IgD-negative memory B cell (primary cell): Measurements from ENCODE around the gene PGGT1B. TPM values are rescaled to one million over a fixed set of nuclear protein-coding genes. Genes with fewer than 3 reads are reported as not detected.
"Not testable (repeated sequence)": the region's sequence is repeated elsewhere in the genome, so short reads cannot be mapped to it uniquely, and the experiment has no call there.

Source experiments
- H3K27ac Mint-ChIP-seq, 3 donors: one replicate each; pipeline ENCODE4 v1.8.0; 2020 to 2022; ENCODE audit warnings: mild to moderate bottlenecking in 3 of 3, mixed read lengths in 3 of 3, moderate library complexity in 1 of 3
- H3K27me3 Mint-ChIP-seq: one replicate; pipeline ENCODE4 v1.8.0; 2021; ENCODE audit warnings: mixed read lengths
- H3K36me3 Mint-ChIP-seq: one replicate; pipeline ENCODE4 v1.8.0; 2020; ENCODE audit warnings: mild to moderate bottlenecking, mixed read lengths
- H3K4me1 Mint-ChIP-seq, 3 donors: one replicate each; pipeline ENCODE4 v1.8.0; 2020 to 2022; ENCODE audit warnings: mixed read lengths in 3 of 3, mild to moderate bottlenecking in 1 of 3
- H3K4me3 Mint-ChIP-seq, 4 donors: one replicate each; pipeline ENCODE4 v1.8.0; 2020 to 2022; ENCODE audit warnings: mild to moderate bottlenecking in 4 of 4, mixed read lengths in 4 of 4, moderate library complexity in 3 of 4
- H3K9me3 Mint-ChIP-seq, 3 donors: one replicate each; pipeline ENCODE4 v1.8.0; 2020 to 2021; ENCODE audit warnings: mixed read lengths in 3 of 3, mild to moderate bottlenecking in 1 of 3
- polyA plus RNA-seq: library from polyadenylated mRNA; unstranded; fragments of 300-500 nt; fragmentation: Illumina TruSeq; gene quantifications from one replicate; pipeline ENCODE4 v1.2.3, GENCODE V29; 2021

The PGGT1B gene
- polyA plus RNA-seq, 1 donor from 2014 or later, result 13.3 TPM

DNA sequence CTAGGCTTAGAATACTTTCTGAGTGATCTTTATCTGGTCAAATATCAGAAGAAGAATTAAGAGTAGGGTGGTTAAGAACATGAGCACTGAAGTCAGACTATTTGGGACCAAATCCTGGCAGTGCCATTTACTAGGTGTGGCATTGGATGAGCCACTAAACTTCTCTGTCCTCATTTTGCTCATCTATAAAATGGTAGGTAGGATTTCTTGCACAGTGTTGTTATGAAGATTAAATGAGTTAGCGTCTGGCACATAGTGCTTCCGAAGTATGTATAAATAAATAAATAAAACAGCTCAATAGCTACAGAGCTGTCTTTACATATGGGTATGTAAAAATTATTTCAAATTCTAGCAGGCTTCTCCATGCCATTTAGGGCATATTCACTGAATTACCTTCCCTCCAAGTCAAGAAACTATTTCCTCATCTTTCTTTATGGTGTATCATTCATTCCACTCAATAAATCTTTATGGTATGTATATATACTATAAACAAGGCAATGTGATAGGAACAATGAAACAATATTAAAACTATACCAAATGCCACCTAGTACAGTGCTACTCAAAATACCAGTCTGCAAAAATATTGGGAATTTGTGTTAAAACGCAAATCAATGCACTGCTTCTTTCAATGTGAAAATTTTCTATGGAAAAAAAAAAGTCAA, 9.8 kb upstream of the PGGT1B start:
- no peaks in the 10 kb centered on the region for H3K9me3 Mint-ChIP-seq
- H3K4me3 Mint-ChIP-seq, result peak overlapping the region in 1 of 4 donors; percentile 58
- H3K27ac Mint-ChIP-seq, result peak overlapping the region in 1 of 3 donors; percentile 34
- peaks cover 5% of the 10 kb centered on the region for H3K36me3 Mint-ChIP-seq
- no peaks in the 10 kb centered on the region for H3K27me3 Mint-ChIP-seq
- peaks cover 11 to 38% (median 22%) of the 10 kb centered on the region in 3 donors for H3K4me1 Mint-ChIP-seq

DNA sequence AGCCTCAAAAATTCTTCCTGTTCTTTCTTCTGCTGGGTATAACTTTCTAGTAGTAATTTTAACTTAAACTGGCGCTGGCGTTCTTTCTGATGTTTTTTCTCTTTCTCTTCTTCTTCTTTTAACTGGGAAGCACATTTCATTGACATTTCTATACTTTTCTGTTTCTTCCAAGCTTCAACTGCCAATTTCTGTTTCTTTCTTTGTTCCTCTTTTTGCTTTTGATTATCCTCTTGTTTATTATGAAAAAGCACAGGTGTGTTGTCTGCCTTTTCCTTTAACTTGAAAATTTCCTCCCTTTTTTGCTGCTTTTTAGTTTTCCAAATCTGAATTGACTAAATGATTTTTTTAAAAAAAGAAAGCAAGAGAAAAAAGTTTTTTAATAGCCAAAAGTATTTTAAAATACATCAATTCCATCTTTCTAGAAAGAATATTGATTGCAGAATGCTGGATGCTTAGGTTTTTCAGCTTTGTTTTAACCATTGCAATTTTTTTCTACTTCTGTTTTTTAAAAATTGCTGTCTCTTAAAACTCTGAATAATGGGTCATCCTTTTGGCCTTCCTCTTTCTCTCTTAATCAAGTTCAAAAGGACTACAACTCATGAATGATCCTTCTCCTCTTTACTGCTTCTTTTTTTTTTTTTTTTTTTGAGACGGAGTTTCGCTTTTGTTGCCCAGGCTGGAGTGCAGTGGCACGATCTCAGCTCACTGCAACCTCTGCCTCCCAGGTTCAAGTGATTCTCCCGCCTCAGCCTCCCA, 8.8 kb upstream of the PGGT1B start:
- Mint-ChIP-seq H3K27me3 (no peaks in the 10 kb centered on the region), H3K36me3 (peaks cover 3% of the 10 kb centered on the region), H3K4me3 (peak overlapping the region in 3 of 4 donors; percentile 28 to 51 (median 44)), H3K27ac (peak overlapping the region in 1 of 3 donors; percentile 21), H3K9me3 (no peaks in the 10 kb centered on the region), H3K4me1 (peaks cover 11 to 38% (median 22%) of the 10 kb centered on the region in 3 donors)

GRCh38 chr5:115267617-115268016, 4.9 kb upstream of the PGGT1B start:
- Mint-ChIP-seq H3K36me3 (peaks cover 2% of the 10 kb centered on the region), H3K4me1 (peaks cover 8 to 27% (median 15%) of the 10 kb centered on the region in 3 donors), H3K27ac (no peak overlapping the region), H3K4me3 (no peak overlapping the region), H3K27me3 (no peaks in the 10 kb centered on the region), H3K9me3 (no peaks in the 10 kb centered on the region)

DNA sequence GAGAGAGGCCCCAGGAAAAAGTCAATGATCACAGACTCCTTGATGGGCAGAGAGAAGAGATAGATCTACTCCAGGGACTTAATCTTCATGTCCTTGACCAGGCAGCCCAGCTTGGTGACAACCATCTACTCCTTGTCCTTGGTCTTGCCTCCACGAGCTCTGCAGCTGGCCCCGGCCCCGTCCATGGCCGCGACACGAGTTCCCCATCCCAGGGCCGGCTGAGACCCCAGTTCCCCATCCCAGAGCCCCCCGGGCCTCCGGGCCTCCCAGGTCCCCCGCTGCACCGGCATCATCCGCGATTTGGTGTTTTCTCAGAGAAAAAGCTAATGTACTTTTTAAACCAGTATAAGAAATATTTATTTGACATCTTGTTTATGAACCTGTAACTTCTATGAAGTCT, 2.5 kb upstream of the PGGT1B start:
- Mint-ChIP-seq H3K36me3 (no peaks in the 10 kb centered on the region), H3K27ac (no peak overlapping the region), H3K4me3 (no peak overlapping the region), H3K27me3 (no peaks in the 10 kb centered on the region), H3K4me1 (peaks cover 9 to 26% (median 24%) of the 10 kb centered on the region in 3 donors), H3K9me3 (no peaks in the 10 kb centered on the region)

DNA sequence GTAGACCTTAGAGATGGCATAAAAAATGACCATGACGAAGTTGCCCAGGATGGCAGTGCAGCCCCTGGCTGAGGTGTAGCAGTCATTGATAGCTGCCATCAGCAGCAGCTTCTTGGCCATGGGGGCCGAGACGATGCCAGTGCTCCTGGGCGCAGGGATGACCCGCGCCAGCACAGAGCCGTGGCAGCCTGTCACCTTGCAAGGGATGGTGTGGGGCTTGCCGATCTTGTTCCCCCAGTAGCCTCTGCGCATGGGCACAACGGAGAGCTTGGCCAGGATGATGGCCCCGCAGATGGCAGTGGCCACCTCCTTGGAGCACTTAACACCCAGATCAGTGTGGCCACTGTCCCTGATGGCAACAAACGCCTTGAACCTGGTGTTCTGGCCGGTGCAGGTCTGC, 2.1 kb upstream of the PGGT1B start:
- H3K4me3 Mint-ChIP-seq, result no peak overlapping the region
- no peaks in the 10 kb centered on the region for H3K9me3 Mint-ChIP-seq
- no peaks in the 10 kb centered on the region for H3K27me3 Mint-ChIP-seq
- H3K27ac Mint-ChIP-seq, result no peak overlapping the region
- no peaks in the 10 kb centered on the region for H3K36me3 Mint-ChIP-seq
- peaks cover 12 to 30% (median 26%) of the 10 kb centered on the region in 3 donors for H3K4me1 Mint-ChIP-seq

DNA sequence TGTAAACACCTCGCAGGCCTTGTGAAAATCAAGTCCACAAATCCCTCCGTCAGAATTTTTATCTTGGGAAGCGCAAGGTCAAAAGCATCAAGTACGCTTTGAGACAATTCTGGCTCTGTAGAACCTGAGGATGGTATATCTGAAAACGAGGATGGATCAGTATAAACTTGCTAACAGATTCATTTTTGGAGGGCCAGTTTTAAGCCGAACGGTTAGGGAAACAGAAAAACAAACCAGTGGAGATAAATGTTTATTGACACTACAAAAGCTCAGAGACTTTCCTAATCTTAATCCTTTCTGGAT, 352 bp upstream of the PGGT1B start:
- no peaks in the 10 kb centered on the region for H3K36me3 Mint-ChIP-seq

DNA sequence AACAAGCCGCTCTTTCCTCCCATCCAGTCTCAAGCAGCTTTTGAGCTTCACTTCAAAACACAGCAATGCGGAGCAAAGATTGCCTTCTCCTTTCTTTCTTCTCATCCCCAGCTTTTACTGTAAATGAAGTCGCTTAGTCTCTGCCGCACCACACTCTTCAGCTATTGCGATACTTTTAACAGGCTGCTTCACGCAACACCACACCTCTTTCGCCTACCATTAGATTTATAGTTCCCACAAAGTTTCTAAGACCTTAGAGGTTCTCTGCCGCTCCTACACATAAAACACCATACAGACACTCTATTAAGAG, 711 bp downstream of the PGGT1B start:
- H3K27ac Mint-ChIP-seq, result peak overlapping the region; percentile 34 to 98 (median 98)
- H3K27me3 Mint-ChIP-seq, result no peaks in the 10 kb centered on the region
- no peaks in the 10 kb centered on the region for H3K9me3 Mint-ChIP-seq
- H3K36me3 Mint-ChIP-seq, result no peaks in the 10 kb centered on the region
- peaks cover 17 to 44% (median 43%) of the 10 kb centered on the region in 3 donors for H3K4me1 Mint-ChIP-seq
- peak overlapping the region; percentile 91 to 100 (median 97) for H3K4me3 Mint-ChIP-seq

More for the DNA sequence above, 352 bp upstream of the PGGT1B start:
- Mint-ChIP-seq H3K9me3 (no peaks in the 10 kb centered on the region), H3K27me3 (no peaks in the 10 kb centered on the region), H3K4me1 (peaks cover 16 to 40% (median 39%) of the 10 kb centered on the region in 3 donors), H3K4me3 (peak overlapping the region; percentile 91 to 100 (median 97)), H3K27ac (peak overlapping the region; percentile 34 to 98 (median 98))

DNA sequence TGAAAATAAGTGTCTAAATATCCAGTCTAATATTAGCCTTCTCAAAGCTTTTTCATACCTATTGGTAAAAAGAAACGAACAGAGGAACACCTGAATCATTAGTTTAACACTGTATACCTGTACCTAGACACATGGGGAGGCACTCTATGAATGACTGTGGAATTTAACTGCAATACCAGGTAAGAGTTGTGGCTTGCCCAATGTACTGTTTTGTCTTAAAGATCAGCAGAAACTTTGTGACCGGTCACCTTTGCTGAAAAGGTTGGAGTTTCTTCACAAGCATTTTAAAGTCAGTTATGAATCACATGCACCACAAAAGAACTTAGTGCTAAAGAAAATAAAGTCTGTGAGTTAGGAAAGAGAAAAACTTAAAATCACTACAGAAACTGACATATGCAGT, 2.4 kb downstream of the PGGT1B start:
- Mint-ChIP-seq H3K36me3 (no peaks in the 10 kb centered on the region), H3K27ac (no peak overlapping the region), H3K27me3 (no peaks in the 10 kb centered on the region), H3K9me3 (no peaks in the 10 kb centered on the region), H3K4me1 (peaks cover 23 to 60% (median 59%) of the 10 kb centered on the region in 3 donors), H3K4me3 (peak overlapping the region in 2 of 4 donors; percentile 7 to 91)

GRCh38 chr5:115257981-115258380, 4.7 kb downstream of the PGGT1B start:
- Mint-ChIP-seq H3K9me3 (no peaks in the 10 kb centered on the region), H3K4me1 (peaks cover 25 to 67% (median 64%) of the 10 kb centered on the region in 3 donors), H3K27me3 (no peaks in the 10 kb centered on the region), H3K27ac (no peak overlapping the region), H3K4me3 (no peak overlapping the region), H3K36me3 (no peaks in the 10 kb centered on the region)

DNA sequence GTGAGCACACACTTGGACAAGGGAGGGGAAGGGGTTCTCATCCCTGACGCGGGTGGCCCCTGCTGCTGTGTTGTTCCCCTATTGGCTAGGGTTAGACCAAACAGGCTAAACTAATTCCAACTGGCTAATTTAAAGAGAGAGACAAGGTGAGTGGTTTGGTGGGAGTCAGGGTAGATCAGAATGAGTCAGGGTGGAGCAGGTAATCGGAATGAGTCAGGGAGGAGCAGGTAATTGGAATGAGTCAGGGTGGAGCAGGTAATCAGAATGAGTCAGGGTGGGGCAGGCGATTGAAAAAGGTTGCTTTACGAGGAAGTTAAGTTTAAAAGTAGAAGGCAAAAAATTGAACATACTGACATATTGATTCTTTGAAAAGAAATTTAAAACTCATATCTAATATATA, 13.3 kb downstream of the PGGT1B start:
- peak overlapping the region in 1 of 3 donors; percentile 41 for H3K27ac Mint-ChIP-seq
- H3K4me3 Mint-ChIP-seq, H3K9me3 Mint-ChIP-seq: not testable (repeated sequence)

DNA sequence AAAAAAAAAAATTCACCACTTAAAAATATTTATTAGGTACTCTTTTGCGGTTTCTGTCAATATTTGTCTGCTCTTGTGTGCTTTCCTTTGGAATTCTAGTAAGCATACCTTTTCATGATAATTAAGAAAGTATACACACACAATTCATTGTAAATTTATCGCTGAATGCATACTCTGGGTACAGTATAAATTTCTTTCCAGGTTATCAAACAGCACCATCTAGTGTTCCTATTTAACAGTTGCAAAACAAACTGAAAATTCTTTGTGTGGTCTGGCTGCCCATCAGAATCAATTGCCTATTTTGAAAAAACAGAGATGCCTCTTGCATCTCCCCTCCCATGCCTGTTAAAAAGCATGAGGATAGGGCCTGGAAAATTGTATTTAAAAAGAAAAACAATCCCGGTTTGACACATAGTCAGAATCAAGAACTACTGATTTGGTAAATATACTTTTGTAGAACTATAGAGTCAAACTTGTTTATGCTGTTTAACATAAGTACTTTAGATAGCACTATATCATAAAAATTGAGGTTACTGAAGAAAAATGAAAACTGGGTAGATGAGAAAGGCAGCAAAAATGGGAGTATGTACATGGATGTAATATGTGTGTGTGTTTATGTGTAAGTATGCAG, 16.2 kb downstream of the PGGT1B start:
- peak overlapping the region in 1 of 3 donors; percentile 5 for H3K27ac Mint-ChIP-seq
- no peak overlapping the region for H3K4me3 Mint-ChIP-seq
- no peaks in the 10 kb centered on the region for H3K9me3 Mint-ChIP-seq
- H3K36me3 Mint-ChIP-seq, result no peaks in the 10 kb centered on the region
- peaks cover 8 to 26% (median 20%) of the 10 kb centered on the region in 3 donors for H3K4me1 Mint-ChIP-seq
- H3K27me3 Mint-ChIP-seq, result no peaks in the 10 kb centered on the region

More for the DNA sequence above, 13.3 kb downstream of the PGGT1B start:
- not testable (repeated sequence) for H3K36me3 Mint-ChIP-seq, H3K27me3 Mint-ChIP-seq
- H3K4me1 Mint-ChIP-seq, result peaks cover 8 to 25% (median 17%) of the 10 kb centered on the region in 3 donors

DNA sequence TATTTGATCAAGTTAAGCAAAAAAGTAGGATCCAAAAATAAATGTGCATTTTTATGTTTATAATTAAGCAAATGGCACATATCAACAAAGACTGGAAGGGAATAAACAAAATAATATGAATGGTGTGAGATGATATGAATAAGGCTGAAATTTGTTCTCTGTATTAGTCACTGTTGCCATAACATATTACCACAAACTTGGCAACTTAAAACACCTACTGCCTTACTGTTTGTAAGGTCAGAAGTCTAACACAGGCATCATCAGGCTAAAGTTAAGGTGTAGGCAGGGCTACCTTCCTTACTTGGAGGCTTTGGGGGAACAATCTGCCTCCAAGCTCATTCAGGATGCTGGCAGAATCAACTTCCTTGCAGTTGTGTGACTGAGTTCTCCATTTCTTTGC, 19.3 kb downstream of the PGGT1B start:
- H3K4me1 Mint-ChIP-seq, result peaks cover 2 to 17% (median 9%) of the 10 kb centered on the region in 3 donors
- no peaks in the 10 kb centered on the region for H3K9me3 Mint-ChIP-seq
- no peaks in the 10 kb centered on the region for H3K36me3 Mint-ChIP-seq
- no peak overlapping the region for H3K4me3 Mint-ChIP-seq
- H3K27me3 Mint-ChIP-seq, result no peaks in the 10 kb centered on the region
- no peak overlapping the region for H3K27ac Mint-ChIP-seq

DNA sequence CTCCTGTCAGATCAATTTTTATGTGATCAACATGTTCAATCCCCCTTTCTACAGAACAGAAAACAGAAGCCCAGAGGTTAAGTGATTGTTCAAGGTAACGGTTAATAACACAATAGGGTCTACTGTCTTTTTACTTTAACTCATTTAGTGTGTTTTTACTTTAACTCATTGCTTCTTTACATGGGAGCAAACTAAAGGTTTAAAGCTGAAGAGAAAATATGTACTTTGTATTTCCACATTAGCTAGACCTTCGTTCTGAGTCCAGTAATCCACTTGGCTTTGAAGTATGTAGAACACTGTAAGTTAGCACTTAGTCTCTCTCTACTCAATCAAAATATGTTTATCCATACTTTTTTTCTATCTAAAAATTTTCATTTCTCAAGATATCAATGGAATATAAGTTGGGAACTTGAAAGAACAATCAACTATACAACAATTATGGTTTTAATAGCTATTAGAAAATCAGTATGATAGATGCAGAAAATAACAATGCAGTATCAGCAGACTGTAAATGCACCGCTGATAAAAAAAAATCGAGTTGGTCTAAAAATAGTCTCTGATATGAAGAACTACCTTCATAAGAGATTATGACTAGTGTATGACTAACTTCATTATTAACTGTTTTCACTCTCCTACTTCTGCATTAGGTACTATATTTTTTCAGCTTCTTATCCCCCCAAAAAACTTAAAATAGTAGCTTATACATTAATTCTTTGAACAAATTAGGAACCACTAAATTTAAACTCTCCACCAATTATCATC, 20.6 kb downstream of the PGGT1B start:
- H3K4me1 Mint-ChIP-seq, result peaks cover 2 to 17% (median 9%) of the 10 kb centered on the region in 3 donors
- no peak overlapping the region for H3K4me3 Mint-ChIP-seq
- H3K27ac Mint-ChIP-seq, result no peak overlapping the region
- H3K9me3 Mint-ChIP-seq, result no peaks in the 10 kb centered on the region
- no peaks in the 10 kb centered on the region for H3K27me3 Mint-ChIP-seq
- peaks cover 3% of the 10 kb centered on the region for H3K36me3 Mint-ChIP-seq

GRCh38 chr5:115237066-115237465, 25.6 kb downstream of the PGGT1B start:
- Mint-ChIP-seq H3K4me3 (no peak overlapping the region), H3K27me3 (no peaks in the 10 kb centered on the region), H3K36me3 (peaks cover 7% of the 10 kb centered on the region), H3K4me1 (peaks cover 1 to 5% (median 4%) of the 10 kb centered on the region in 3 donors), H3K27ac (no peak overlapping the region), H3K9me3 (no peaks in the 10 kb centered on the region)

DNA sequence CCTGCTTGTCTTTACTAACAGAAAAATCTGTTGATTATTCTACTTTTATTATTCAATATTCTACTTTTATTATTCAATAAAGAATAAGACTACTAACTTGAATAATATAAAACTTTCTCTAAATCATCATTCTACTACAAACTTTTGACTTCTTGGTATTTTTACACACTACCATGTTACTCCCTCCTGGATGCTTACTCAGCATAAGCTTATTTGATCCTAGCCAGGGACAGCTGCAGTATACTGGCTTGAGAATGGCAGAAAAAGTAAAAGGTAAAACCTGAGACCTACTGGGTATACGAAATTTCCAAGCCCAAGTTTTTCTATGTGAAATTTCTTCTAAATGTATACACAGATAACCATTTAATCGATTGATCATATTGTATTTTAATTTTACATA, 26.1 kb downstream of the PGGT1B start:
- Mint-ChIP-seq H3K4me3 (no peak overlapping the region), H3K9me3 (no peaks in the 10 kb centered on the region)

More for the DNA sequence above, 26.1 kb downstream of the PGGT1B start:
- no peaks in the 10 kb centered on the region for H3K27me3 Mint-ChIP-seq
- peaks cover 10% of the 10 kb centered on the region for H3K36me3 Mint-ChIP-seq
- H3K27ac Mint-ChIP-seq, result no peak overlapping the region
- peaks cover 1 to 5% (median 4%) of the 10 kb centered on the region in 3 donors for H3K4me1 Mint-ChIP-seq
